Keratinocyte (primary cell): ENCODE measurements around the gene MAP2K5. TPM values are rescaled to one million over a fixed set of nuclear protein-coding genes. Genes with fewer than 3 reads are reported as not detected.

Source experiments
- DNase-seq: peaks from one replicate; pipeline ENCODE4 v3.0.0-alpha.2; 2011; ENCODE audit warnings: low read depth, missing footprints, low spot score
- FAIRE-seq: peaks from 2 replicates; lab custom pipeline; 2011; peaks lifted over from hg19 to GRCh38; lab: Jason Lieb, UNC
- H2AFZ ChIP-seq: 2 replicates; pipeline ENCODE4 v1.6.0; 2012; ENCODE audit warnings: low read length, control low read depth, inconsistent platforms; ENCODE audit not compliant: control insufficient read depth
- H3K27ac ChIP-seq: 2 replicates; pipeline ENCODE4 v1.5.1; 2011; ENCODE audit warnings: low read length; ENCODE audit not compliant: control insufficient read depth, insufficient read depth
- H3K27me3 ChIP-seq: 3 replicates; pipeline ENCODE4 v1.6.0; 2011; ENCODE audit warnings: low read length; ENCODE audit not compliant: control insufficient read depth, insufficient read depth; ENCODE audit errors: extremely low read depth
- H3K36me3 ChIP-seq, 2 experiments: 2 replicates in 1 of 2; 3 replicates in 1 of 2; pipeline ENCODE4 v1.5.1; 2011; ENCODE audit warnings: low read length in 2 of 2, mild to moderate bottlenecking in 1 of 2; ENCODE audit not compliant: control insufficient read depth in 2 of 2, insufficient read depth in 2 of 2; ENCODE audit errors: extremely low read depth in 1 of 2
- H3K4me1 ChIP-seq: 3 replicates; pipeline ENCODE4 v1.5.1; 2011; ENCODE audit warnings: low read length; ENCODE audit not compliant: control insufficient read depth, insufficient read depth; ENCODE audit errors: extremely low read depth
- H3K4me2 ChIP-seq: 3 replicates; pipeline ENCODE4 v1.6.0; 2011; ENCODE audit warnings: low read depth, low read length; ENCODE audit not compliant: control insufficient read depth, insufficient read depth; ENCODE audit errors: extremely low read depth
- H3K4me3 ChIP-seq, 3 experiments: fragments of 200-600 bp in 1 of 3; sonication (generic) in 1 of 3; 2 replicates in 2 of 3; 3 replicates in 1 of 3; pipeline ENCODE4 v1.5.1; 2011 to 2016; ENCODE audit warnings: low read length in 3 of 3, mild to moderate bottlenecking in 3 of 3, control low read depth in 2 of 3, inconsistent platforms in 1 of 3, low read depth in 1 of 3, mixed read lengths in 1 of 3, mixed run types in 1 of 3, moderate library complexity in 1 of 3; ENCODE audit not compliant: control insufficient read depth in 2 of 3, insufficient read depth in 2 of 3; ENCODE audit errors: extremely low read depth in 1 of 3
- H3K79me2 ChIP-seq: 2 replicates; pipeline ENCODE4 v1.6.0; 2012; ENCODE audit warnings: low read length; ENCODE audit not compliant: control insufficient read depth, insufficient read depth
- H3K9ac ChIP-seq: 3 replicates; pipeline ENCODE4 v1.6.0; 2011; ENCODE audit warnings: low read length; ENCODE audit not compliant: control insufficient read depth, insufficient read depth; ENCODE audit errors: extremely low read depth
- H3K9me1 ChIP-seq: 3 replicates; pipeline ENCODE4 v1.6.0; 2011; ENCODE audit warnings: low read length; ENCODE audit not compliant: control insufficient read depth, insufficient read depth; ENCODE audit errors: extremely low read depth
- H3K9me3 ChIP-seq: 2 replicates; pipeline ENCODE4 v1.5.1; 2012; ENCODE audit warnings: low read depth, low read length; ENCODE audit not compliant: control insufficient read depth
- H4K20me1 ChIP-seq: 3 replicates; pipeline ENCODE4 v1.6.0; 2011; ENCODE audit warnings: low read length; ENCODE audit not compliant: control insufficient read depth, insufficient read depth; ENCODE audit errors: extremely low read depth
- EZH2 ChIP-seq: IDR thresholded peaks from one replicate; pipeline ENCODE4 v1.6.1; 2012; ENCODE audit warnings: inconsistent platforms, mild to moderate bottlenecking, low read length, moderate library complexity
- dilution Hi-C: fragments of 300-500 bp; cut with MboI; formaldehyde crosslinking; loops from one replicate; pipeline ENCODE4 v1.7.0; 2020; ENCODE audit warnings: low sequenced_read_pairs; ENCODE audit not compliant: extremely low pct_ligation_motif_present
- polyA plus RNA-seq, 5 experiments: library from polyadenylated mRNA; depleted of rRNA in 3 of 5; stranded (reverse) in 3 of 5; stranded (forward) in 1 of 5; unstranded in 1 of 5; fragments of >200 nt; gene quantifications; 1 replicate in 1 of 5; 2 replicates in 3 of 5; 3 replicates in 1 of 5; pipeline versions ENCODE4 v1.2.1 to v1.2.3, GENCODE V29; 2011 to 2012; ENCODE audit warnings: missing spikeins in 2 of 5, low read depth in 1 of 5, low replicate concordance in 1 of 5
- TF ChIP-seq, protein P1 (sequence below), 3 experiments: IDR thresholded peaks in 1 of 3; conservative IDR thresholded peaks in 1 of 3; optimal IDR thresholded peaks in 1 of 3; 2 replicates in 2 of 3; 3 replicates in 1 of 3; pipeline versions ENCODE3 to v1.5.1; 2011; ENCODE audit warnings: low read length in 3 of 3, mild to moderate bottlenecking in 3 of 3, moderate library complexity in 2 of 3, control low read depth in 1 of 3, inconsistent platforms in 1 of 3; ENCODE audit not compliant: insufficient read depth in 2 of 3; ENCODE audit errors: extremely low read depth in 1 of 3

Gene MAP2K5
- polyA plus RNA-seq, 1 donor (not counting 4 experiments of a cell fraction or from before 2014, with no cell fraction given) = 3.6 TPM

DNA sequence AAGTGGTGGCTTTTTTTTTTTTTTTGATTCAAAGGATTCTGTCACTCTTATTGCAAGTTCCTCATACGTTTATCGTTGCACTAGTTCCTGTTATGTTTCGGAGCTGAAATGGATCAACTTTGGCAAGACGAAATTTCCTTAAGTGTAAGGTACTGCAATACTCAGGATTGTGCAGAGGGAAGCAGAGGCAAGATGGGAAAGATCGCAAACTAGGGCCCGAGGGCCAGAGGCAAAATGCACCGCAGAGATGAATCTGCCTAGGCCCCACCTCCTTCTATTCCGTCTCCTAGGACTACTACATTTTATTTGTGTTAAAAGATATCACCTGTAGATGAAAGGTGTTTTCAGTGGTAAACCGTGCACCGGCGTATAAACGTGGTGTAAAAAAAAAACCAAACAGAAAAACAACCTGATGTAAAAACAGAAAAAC, 297.0 kb downstream of the MAP2K5 start:
- H3K27ac ChIP-seq = peak overlapping the region; percentile 93
- H3K27me3 ChIP-seq = peaks cover 17% of the 10 kb centered on the region
- peak overlapping the region; percentile 32 for H2AFZ ChIP-seq
- H3K9ac ChIP-seq = peak overlapping the region; percentile 86
- FAIRE-seq = no peak
- TF ChIP-seq, protein P1, sequence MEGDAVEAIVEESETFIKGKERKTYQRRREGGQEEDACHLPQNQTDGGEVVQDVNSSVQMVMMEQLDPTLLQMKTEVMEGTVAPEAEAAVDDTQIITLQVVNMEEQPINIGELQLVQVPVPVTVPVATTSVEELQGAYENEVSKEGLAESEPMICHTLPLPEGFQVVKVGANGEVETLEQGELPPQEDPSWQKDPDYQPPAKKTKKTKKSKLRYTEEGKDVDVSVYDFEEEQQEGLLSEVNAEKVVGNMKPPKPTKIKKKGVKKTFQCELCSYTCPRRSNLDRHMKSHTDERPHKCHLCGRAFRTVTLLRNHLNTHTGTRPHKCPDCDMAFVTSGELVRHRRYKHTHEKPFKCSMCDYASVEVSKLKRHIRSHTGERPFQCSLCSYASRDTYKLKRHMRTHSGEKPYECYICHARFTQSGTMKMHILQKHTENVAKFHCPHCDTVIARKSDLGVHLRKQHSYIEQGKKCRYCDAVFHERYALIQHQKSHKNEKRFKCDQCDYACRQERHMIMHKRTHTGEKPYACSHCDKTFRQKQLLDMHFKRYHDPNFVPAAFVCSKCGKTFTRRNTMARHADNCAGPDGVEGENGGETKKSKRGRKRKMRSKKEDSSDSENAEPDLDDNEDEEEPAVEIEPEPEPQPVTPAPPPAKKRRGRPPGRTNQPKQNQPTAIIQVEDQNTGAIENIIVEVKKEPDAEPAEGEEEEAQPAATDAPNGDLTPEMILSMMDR (optimal IDR thresholded peaks at IDR 0.05 in 1 of 3, IDR thresholded peaks at IDR 0.05 in 1 of 3, conservative IDR thresholded peaks at IDR 0.05 in 1 of 3; ENCODE audit: extremely low read depth in 1 of 3, insufficient read depth in 2 of 3, low read length in 3 of 3) = no peak
- TF ChIP-seq EZH2 = no peak
- dilution Hi-C loops = no loop called here
- H3K9me3 ChIP-seq = no peaks in the 10 kb centered on the region
- peaks cover 21% of the 10 kb centered on the region for H3K4me1 ChIP-seq
- H4K20me1 ChIP-seq = no peaks in the 10 kb centered on the region
- no peaks in the 10 kb centered on the region for H3K79me2 ChIP-seq
- no peaks in the 10 kb centered on the region for H3K36me3 ChIP-seq
- no peak for DNase-seq
- peak overlapping the region; percentile 96 for H3K4me2 ChIP-seq
- peak overlapping the region; percentile 20 to 90 (median 80) for H3K4me3 ChIP-seq
- no peaks in the 10 kb centered on the region for H3K9me1 ChIP-seq

DNA sequence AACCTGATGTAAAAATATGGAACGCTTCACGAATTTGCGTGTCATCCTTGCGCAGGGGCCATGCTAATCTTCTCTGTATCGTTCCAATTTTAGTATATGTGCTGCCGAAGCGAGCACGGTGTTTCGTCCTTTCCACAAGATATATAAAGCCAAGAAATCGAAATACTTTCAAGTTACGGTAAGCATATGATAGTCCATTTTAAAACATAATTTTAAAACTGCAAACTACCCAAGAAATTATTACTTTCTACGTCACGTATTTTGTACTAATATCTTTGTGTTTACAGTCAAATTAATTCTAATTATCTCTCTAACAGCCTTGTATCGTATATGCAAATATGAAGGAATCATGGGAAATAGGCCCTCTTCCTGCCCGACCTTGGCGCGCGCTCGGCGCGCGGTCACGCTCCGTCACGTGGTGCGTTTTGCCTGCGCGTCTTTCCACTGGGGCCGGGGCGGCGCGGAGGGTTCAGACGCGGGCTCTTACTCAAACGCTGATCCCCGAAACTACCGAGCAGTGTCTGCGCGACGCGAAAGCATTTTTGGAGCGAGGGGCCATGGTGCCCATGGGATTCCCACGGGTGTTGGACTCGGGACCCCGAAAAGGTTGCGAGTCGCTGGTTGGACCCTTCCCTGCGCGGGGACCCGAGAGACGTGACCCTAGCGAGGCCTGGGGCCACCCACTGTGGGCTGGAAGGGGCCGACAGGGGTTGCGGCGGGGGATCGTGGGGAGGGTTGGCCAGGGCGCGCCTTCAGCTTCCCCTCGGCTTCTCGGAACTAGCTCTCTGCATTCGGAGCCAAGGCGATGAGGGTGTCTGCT, 297.6 kb downstream of the MAP2K5 start, which contains the start of gene RNU6-1:
RNU6-1 (minus strand) TSS at position 117 of the 820 bp plus-strand sequence.
- FAIRE-seq = peak; percentile 49
- dilution Hi-C loops = no loop called here

More for the DNA sequence above, 297.6 kb downstream of the MAP2K5 start, which contains the start of gene RNU6-1:
- Histone ChIP-seq H3K4me3 (peak within 1 kb of the TSS; percentile 64 to 90 (median 80)), H3K36me3 (no peaks in the 10 kb centered on the region), H3K79me2 (no peaks in the 10 kb centered on the region), H3K9me3 (no peaks in the 10 kb centered on the region), H3K4me2 (peak within 1 kb of the TSS; percentile 96), H4K20me1 (no peaks in the 10 kb centered on the region), H3K4me1 (peaks cover 19% of the 10 kb centered on the region), H3K27me3 (peaks cover 11% of the 10 kb centered on the region), H3K9ac (peak within 1 kb of the TSS; percentile 86), H3K9me1 (no peaks in the 10 kb centered on the region), H2AFZ (peak within 1 kb of the TSS; percentile 99), H3K27ac (peak within 1 kb of the TSS; percentile 93)
- DNase-seq = peak; percentile 69
- TF ChIP-seq, protein P1 (optimal IDR thresholded peaks at IDR 0.05 in 1 of 3, IDR thresholded peaks at IDR 0.05 in 1 of 3, conservative IDR thresholded peaks at IDR 0.05 in 1 of 3; ENCODE audit: extremely low read depth in 1 of 3, insufficient read depth in 2 of 3, low read length in 3 of 3) = no peak
- no peak for TF ChIP-seq EZH2
